Measurements from ENCODE around the gene TNNC1.

GRCh38 chr3:52430416-52430810 lies 23.4 kb downstream of the TNNC1 start:
- TF ChIP-seq CTCF (IDR thresholded peaks at IDR 0.05; ENCODE audit: poor library complexity, severe bottlenecking): no peak
- TF ChIP-seq POLR2AphosphoS5 (IDR thresholded peaks at IDR 0.05): no peak
- no peak for TF ChIP-seq EZH2 (IDR thresholded peaks at IDR 0.05; ENCODE audit: borderline replicate concordance, insufficient read depth, low read length, poor library complexity, severe bottlenecking)
- TF ChIP-seq MXI1 (conservative IDR thresholded peaks at IDR 0.05; ENCODE audit: poor library complexity, severe bottlenecking): no peak
- no peak for TF ChIP-seq REST (IDR thresholded peaks at IDR 0.05; ENCODE audit: borderline replicate concordance)
- no peak for TF ChIP-seq EP300 (conservative IDR thresholded peaks at IDR 0.05; ENCODE audit: poor library complexity, severe bottlenecking)
- TF ChIP-seq TAF1 (IDR thresholded peaks at IDR 0.05; ENCODE audit: low read depth): no peak

All from neural cell (in vitro differentiated cells).